Adrenal gland (tissue), 12 donors: ENCODE results near the gene DCAF15. TPM values are rescaled to one million over a fixed set of nuclear protein-coding genes. Genes with fewer than 3 reads are reported as not detected.

Experiments used
- DNase-seq, 7 donors: peaks; one replicate each; pipeline ENCODE4 v3.0.0-alpha.2; 2019 to 2020
- H3K27ac ChIP-seq, 5 donors: fragments of 200-600 bp; sonication (generic) in 4 of 5; 1 replicate in 3 of 5; 2 replicates in 2 of 5; pipeline versions ENCODE4 v1.5.1 to v1.8.0; 2016 to 2020; ENCODE audit warnings: mild to moderate bottlenecking in 1 of 5
- H3K27me3 ChIP-seq: fragments of 200-600 bp; 2 replicates; pipeline ENCODE4 v1.8.0; 2021
- H3K36me3 ChIP-seq, 2 donors: fragments of 200-600 bp; replicated peaks in 1 of 2; 1 replicate in 1 of 2; 2 replicates in 1 of 2; pipeline versions ENCODE4 v1.5.1 to v1.8.0; 2018 to 2022
- H3K4me1 ChIP-seq, 2 donors: fragments of 200-600 bp; replicated peaks in 1 of 2; 1 replicate in 1 of 2; 2 replicates in 1 of 2; pipeline versions ENCODE4 v1.5.1 to v1.8.0; 2018 to 2021
- H3K4me3 ChIP-seq, 4 donors: fragments of 200-600 bp; sonication (generic) in 3 of 4; one replicate each; pipeline ENCODE4 v1.5.1; 2016 to 2018
- H3K9me3 ChIP-seq, 3 donors: fragments of 200-600 bp; sonication (generic) in 1 of 3; replicated peaks in 1 of 3; 1 replicate in 2 of 3; 2 replicates in 1 of 3; pipeline versions ENCODE4 v1.5.1 to v1.8.0; 2016 to 2021
- CTCF ChIP-seq, 6 experiments: fragments of 450-650 bp in 4 of 6; fragments of 200-600 bp in 2 of 6; sonication (generic) in 1 of 6; IDR thresholded peaks; 1 replicate in 5 of 6; 2 replicates in 1 of 6; pipeline versions ENCODE4 v1.5.1 to v1.8.0; 2016 to 2021; ENCODE audit warnings: antibody characterized with exemption in 6 of 6, mild to moderate bottlenecking in 2 of 6, moderate library complexity in 1 of 6
- POLR2A ChIP-seq, 2 donors: fragments of 450-650 bp; IDR thresholded peaks; one replicate each; pipeline ENCODE4 v1.6.1; 2017; ENCODE audit warnings: antibody characterized with exemption in 2 of 2, mild to moderate bottlenecking in 2 of 2, moderate library complexity in 1 of 2
- WGBS, 4 donors: extraction: QIAGEN DNeasy Blood & Tissue Kit in 2 of 4; methylation state at CpG; one replicate each; pipeline versions ENCODE4 v1.1.5 to v1.1.7; 2013 to 2017; 5-methylcytosine and 5-hydroxymethylcytosine counted together
- intact Hi-C, 2 donors: fragments of 100-400 bp; cut with DNase I; formaldehyde crosslinking; loops; one replicate each; pipeline versions ENCODE4 v1.14.1 to v1.15.0; 2022 to 2023
- polyA plus RNA-seq, 3 donors: library from polyadenylated mRNA; stranded (reverse); fragments of 200-250 nt in 2 of 3; fragments of 350-450 nt in 1 of 3; fragmentation: Illumina TruSeq in 1 of 3; extraction: RNeasy Lipid Tissue Mini Kit (QIAGEN cat#74804) in 1 of 3; gene quantifications; one replicate each; pipeline ENCODE4 v1.2.3, GENCODE V29; 2013 to 2014
- total RNA-seq, 9 donors: library from RNA; depleted of rRNA in 4 of 9; stranded (reverse); fragments of >200 nt in 4 of 9; fragments of 120-200 nt in 1 of 9; fragmentation: NEBNext Ultra II Directional in 1 of 9; extraction: Animal tissue kit (Norgen Biotek cat#: 25700) in 1 of 9; gene quantifications; one replicate each; pipeline versions ENCODE4 v1.1.0 to v1.2.4, GENCODE V29; 2013 to 2023
- donor health status: healthy with polysubstance abuse.
- donor health status: Bipolar disorder and iron deficiency.
- donor health status: DM: yes; HTN: yes; CAD: no.
- donor health status: DM: no; HTN: no; CAD: no.
- donor health status: DM: no; HTN: no; CAD: no.
- donor health status: DM: yes; HTN: yes; CAD: no.

The DCAF15 gene
- total and polyA plus RNA-seq, 12 donors = 6.7 to 147 (median 13.5) TPM

GRCh38 chr19:13990085-13990484 lies 37.8 kb downstream of the DCAF15 start:
- TF ChIP-seq POLR2A (IDR thresholded peaks at IDR 0.05) (no peak), CTCF (IDR thresholded peaks at IDR 0.05) (no peak)
- H3K36me3 ChIP-seq = peaks cover 0 to 12% of the 10 kb centered on the region in 2 donors
- intact Hi-C loops = no loop called here

GRCh38 chr19:13992025-13992424 lies 39.7 kb downstream of the DCAF15 start:
- H3K4me3 ChIP-seq = no peak overlapping the region
- WGBS, 4 donors = 91 to 100% (median 94%) methylated on average over 3 to 7 of the region's 7 CpGs
- no peak for DNase-seq
- TF ChIP-seq CTCF (IDR thresholded peaks at IDR 0.05) (no peak), POLR2A (IDR thresholded peaks at IDR 0.05) (no peak)
- H3K27me3 ChIP-seq = no peaks in the 10 kb centered on the region
- H3K27ac ChIP-seq = no peak overlapping the region
- peaks cover 8 to 11% of the 10 kb centered on the region in 2 donors for H3K4me1 ChIP-seq
- intact Hi-C loops = no loop called here
- H3K9me3 ChIP-seq = no peaks in the 10 kb centered on the region
- peaks cover 0 to 12% of the 10 kb centered on the region in 2 donors for H3K36me3 ChIP-seq

More at GRCh38 chr19:13990085-13990484, 37.8 kb downstream of the DCAF15 start:
- H3K4me3 ChIP-seq = no peak overlapping the region
- H3K27ac ChIP-seq = no peak overlapping the region
- no peaks in the 10 kb centered on the region for H3K27me3 ChIP-seq
- peaks cover 12 to 20% of the 10 kb centered on the region in 2 donors for H3K4me1 ChIP-seq
- DNase-seq = no peak
- WGBS, 4 donors = 88 to 93% (median 90%) methylated on average over 8 of the region's 8 CpGs
- H3K9me3 ChIP-seq = no peaks in the 10 kb centered on the region

- 83 to 91% (median 87%) methylated on average over 16 to 22 of the region's 22 CpGs for WGBS, 4 donors
Measured at GRCh38 chr19:13993590-13994300, 41.4 kb downstream of the DCAF15 start.

More at GRCh38 chr19:13993590-13994300, 41.4 kb downstream of the DCAF15 start:
- Histone ChIP-seq H3K36me3 (peaks cover 0 to 12% of the 10 kb centered on the region in 2 donors), H3K27me3 (no peaks in the 10 kb centered on the region), H3K4me3 (no peak overlapping the region), H3K27ac (peak overlapping the region in 1 of 5 donors; percentile 44), H3K9me3 (peaks cover 0 to 2% (median 0%) of the 10 kb centered on the region in 3 donors), H3K4me1 (peaks cover 0 to 4% of the 10 kb centered on the region in 2 donors)
- intact Hi-C loops = no loop called here
- no peak for DNase-seq
- TF ChIP-seq POLR2A (IDR thresholded peaks at IDR 0.05) (no peak), CTCF (IDR thresholded peaks at IDR 0.05) (no peak)
